Uterus (tissue), 4 donors: ENCODE measurements around the gene RNF26. TPM values are rescaled to one million over a fixed set of nuclear protein-coding genes. Genes with fewer than 3 reads are reported as not detected.

Experiments used
- DNase-seq, 2 donors: peaks; one replicate each; pipeline ENCODE4 v3.0.0-alpha.2; 2019 to 2020
- H3K27ac ChIP-seq, 2 donors: fragments of 200-600 bp; sonication (generic); 1 replicate in 1 of 2; 2 replicates in 1 of 2; pipeline ENCODE4 v1.5.1; 2016 to 2018
- H3K27me3 ChIP-seq, 2 donors: fragments of 200-600 bp; sonication (generic); one replicate each; pipeline ENCODE4 v1.5.1; 2018 to 2019; ENCODE audit warnings: control low read depth in 1 of 2
- H3K36me3 ChIP-seq, 2 donors: fragments of 200-600 bp; sonication (generic); one replicate each; pipeline ENCODE4 v1.5.1; 2019; ENCODE audit warnings: control low read depth in 1 of 2
- H3K4me1 ChIP-seq, 2 donors: fragments of 200-600 bp; sonication (generic); one replicate each; pipeline ENCODE4 v1.5.1; 2018 to 2019; ENCODE audit warnings: control low read depth in 1 of 2
- H3K4me3 ChIP-seq, 2 donors: fragments of 200-600 bp; sonication (generic); 1 replicate in 1 of 2; 2 replicates in 1 of 2; pipeline ENCODE4 v1.5.1; 2018 to 2019; ENCODE audit warnings: mild to moderate bottlenecking in 1 of 2
- H3K9me3 ChIP-seq, 2 donors: fragments of 200-600 bp; sonication (generic); one replicate each; pipeline ENCODE4 v1.5.1; 2019; ENCODE audit warnings: control low read depth in 1 of 2
- POLR2A ChIP-seq, 2 donors: fragments of 450-650 bp; IDR thresholded peaks; one replicate each; pipeline ENCODE4 v1.6.1; 2016; ENCODE audit warnings: antibody characterized with exemption in 2 of 2, mild to moderate bottlenecking in 1 of 2, moderate library complexity in 1 of 2
- intact Hi-C: fragments of 100-400 bp; cut with DNase I; formaldehyde crosslinking; loops from one replicate; pipeline ENCODE4 v1.15.1; 2023; ENCODE audit warnings: low total_unique reads
- total RNA-seq, 4 donors: library from RNA; depleted of rRNA in 3 of 4; stranded (reverse); fragments of >200 nt in 3 of 4; gene quantifications; one replicate each; pipeline versions ENCODE4 v1.1.0 to v1.2.4, GENCODE V29; 2014 to 2023
- TF ChIP-seq, protein P1 (sequence below), 4 experiments: fragments of 200-600 bp in 2 of 4; fragments of 450-650 bp in 2 of 4; sonication (generic) in 2 of 4; IDR thresholded peaks; one replicate each; pipeline ENCODE4 v1.5.1; 2016 to 2019; ENCODE audit warnings: antibody characterized with exemption in 4 of 4, mild to moderate bottlenecking in 2 of 4, moderate library complexity in 1 of 4
- donor health status: DM: yes; HTN: yes; CAD: no.

The RNF26 gene
- total RNA-seq, 4 donors from 2014 or later: 3.3 to 23.1 (median 6.8) TPM

- no peak overlapping the region for H3K27ac ChIP-seq
- no peak overlapping the region for H3K4me3 ChIP-seq
- H3K27me3 ChIP-seq: no peaks in the 10 kb centered on the region
- no peaks in the 10 kb centered on the region for H3K9me3 ChIP-seq
- no peaks in the 10 kb centered on the region for H3K4me1 ChIP-seq
- TF ChIP-seq, protein P1, sequence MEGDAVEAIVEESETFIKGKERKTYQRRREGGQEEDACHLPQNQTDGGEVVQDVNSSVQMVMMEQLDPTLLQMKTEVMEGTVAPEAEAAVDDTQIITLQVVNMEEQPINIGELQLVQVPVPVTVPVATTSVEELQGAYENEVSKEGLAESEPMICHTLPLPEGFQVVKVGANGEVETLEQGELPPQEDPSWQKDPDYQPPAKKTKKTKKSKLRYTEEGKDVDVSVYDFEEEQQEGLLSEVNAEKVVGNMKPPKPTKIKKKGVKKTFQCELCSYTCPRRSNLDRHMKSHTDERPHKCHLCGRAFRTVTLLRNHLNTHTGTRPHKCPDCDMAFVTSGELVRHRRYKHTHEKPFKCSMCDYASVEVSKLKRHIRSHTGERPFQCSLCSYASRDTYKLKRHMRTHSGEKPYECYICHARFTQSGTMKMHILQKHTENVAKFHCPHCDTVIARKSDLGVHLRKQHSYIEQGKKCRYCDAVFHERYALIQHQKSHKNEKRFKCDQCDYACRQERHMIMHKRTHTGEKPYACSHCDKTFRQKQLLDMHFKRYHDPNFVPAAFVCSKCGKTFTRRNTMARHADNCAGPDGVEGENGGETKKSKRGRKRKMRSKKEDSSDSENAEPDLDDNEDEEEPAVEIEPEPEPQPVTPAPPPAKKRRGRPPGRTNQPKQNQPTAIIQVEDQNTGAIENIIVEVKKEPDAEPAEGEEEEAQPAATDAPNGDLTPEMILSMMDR (IDR thresholded peaks at IDR 0.05): no peak
- no peak for TF ChIP-seq POLR2A (IDR thresholded peaks at IDR 0.05)
- intact Hi-C loops: loop anchor here (10.0 kb wide), 1 partner anchor 120 kb away; no protein-coding TSS in a partner anchor
- no peaks in the 10 kb centered on the region for H3K36me3 ChIP-seq
- peak in 1 of 2 donors; percentile 15 for DNase-seq
Observed at GRCh38 chr11:119355091-119355843, 20.9 kb downstream of the RNF26 start.

GRCh38 chr11:119356349-119357031 lies 22.2 kb downstream of the RNF26 start:
- H3K27me3 ChIP-seq: no peaks in the 10 kb centered on the region
- H3K9me3 ChIP-seq: no peaks in the 10 kb centered on the region
- DNase-seq: peak; percentile 86
- H3K4me3 ChIP-seq: peak overlapping the region; percentile 37 to 51
- no peaks in the 10 kb centered on the region for H3K36me3 ChIP-seq
- intact Hi-C loops: loop anchor here (2.0 to 10.0 kb wide), 2 partner anchors 22 to 118 kb away; no protein-coding TSS in a partner anchor
- peak overlapping the region; percentile 89 to 90 for H3K27ac ChIP-seq
- TF ChIP-seq, protein P1 (IDR thresholded peaks at IDR 0.05): peak; percentile 85 to 94 (median 90)
- TF ChIP-seq POLR2A (IDR thresholded peaks at IDR 0.05): no peak
- no peaks in the 10 kb centered on the region for H3K4me1 ChIP-seq

- H3K4me1 ChIP-seq: no peaks in the 10 kb centered on the region
- no peak for TF ChIP-seq POLR2A (IDR thresholded peaks at IDR 0.05)
- peak overlapping the region; percentile 89 to 90 for H3K27ac ChIP-seq
- H3K27me3 ChIP-seq: no peaks in the 10 kb centered on the region
- peak overlapping the region; percentile 37 to 51 for H3K4me3 ChIP-seq
- intact Hi-C loops: loop anchor here (2.0 to 10.0 kb wide), 2 partner anchors 22 to 118 kb away; no protein-coding TSS in a partner anchor
- no peaks in the 10 kb centered on the region for H3K9me3 ChIP-seq
- H3K36me3 ChIP-seq: no peaks in the 10 kb centered on the region
- peak in 1 of 2 donors; percentile 27 for DNase-seq
Observed at GRCh38 chr11:119357074-119357473, 22.7 kb downstream of the RNF26 start.

GRCh38 chr11:119359365-119360214 lies 25.3 kb downstream of the RNF26 start:
- no peaks in the 10 kb centered on the region for H3K9me3 ChIP-seq
- peak in 1 of 2 donors; percentile 12 for DNase-seq
- no peaks in the 10 kb centered on the region for H3K27me3 ChIP-seq
- peak overlapping the region in 1 of 2 donors; percentile 94 for H3K27ac ChIP-seq
- H3K36me3 ChIP-seq: no peaks in the 10 kb centered on the region
- intact Hi-C loops: loop anchor here (10.0 kb wide), 1 partner anchor 115 kb away; no protein-coding TSS in a partner anchor
- peaks cover 0 to 5% of the 10 kb centered on the region in 2 donors for H3K4me1 ChIP-seq
- H3K4me3 ChIP-seq: no peak overlapping the region
- TF ChIP-seq POLR2A (IDR thresholded peaks at IDR 0.05): no peak
- TF ChIP-seq, protein P1 (IDR thresholded peaks at IDR 0.05): no peak
